Activated T-helper 1 cell treated with Interleukin-2 at 50 U/mL for 16 hours (primary cell): Measurements from ENCODE around the gene DNAJC27.
"Not testable (repeated sequence)": the region's sequence is repeated elsewhere in the genome, so short reads cannot be mapped to it uniquely, and the experiment has no call there.

Experiments used
- DNase-seq: peaks from one replicate; pipeline ENCODE4 v3.0.0-alpha.2; 2020; ENCODE audit warnings: low read depth

The DNAJC27 gene

DNA sequence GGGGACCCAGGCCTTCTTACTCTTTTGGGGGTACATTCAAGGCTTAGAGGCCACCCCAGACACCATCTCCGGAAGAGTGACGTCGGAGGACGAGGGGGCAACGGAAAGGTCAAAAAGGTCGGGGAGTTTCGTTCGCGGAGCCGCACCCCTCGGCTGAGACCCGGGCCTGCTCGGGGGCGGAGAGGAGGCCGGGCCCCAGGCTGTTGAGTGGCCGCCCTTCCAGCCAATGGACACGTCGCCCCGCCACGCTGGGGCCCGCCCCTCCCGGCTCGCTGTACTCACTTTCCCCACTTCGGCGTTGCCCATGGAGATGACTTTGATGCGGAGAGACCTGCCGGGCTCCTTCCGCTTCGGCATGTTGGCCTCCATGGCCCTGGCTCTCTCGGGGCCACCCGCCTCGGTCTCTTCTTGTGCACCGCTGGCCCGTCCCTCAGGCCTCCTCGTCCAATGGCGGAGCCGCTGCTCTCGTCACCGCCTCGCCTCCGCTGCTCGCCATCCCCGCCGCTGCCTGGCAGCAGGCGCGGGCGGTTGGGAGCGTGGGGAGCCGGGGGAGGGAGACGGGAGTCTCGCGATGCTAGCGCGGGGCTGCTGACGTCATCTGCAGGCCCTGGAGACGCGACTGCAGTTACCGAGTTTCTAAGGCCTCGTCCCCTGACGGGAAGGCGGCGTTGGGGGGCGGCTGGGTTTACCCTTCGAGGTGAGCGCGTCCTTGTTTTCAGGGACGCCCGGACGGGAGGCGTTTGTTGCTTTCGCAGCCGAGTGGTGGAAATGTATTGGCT, at the start of gene DNAJC27:
Gene DNAJC27 (minus strand): TSS at position 420 of the 779 bp plus-strand sequence. CDS start 51 bp downstream, at position 369.
- DNase-seq: peak; percentile 95

GRCh38 chr2:25018681-25019080, 46.9 kb upstream of the DNAJC27 start:
- no peak for DNase-seq

DNA sequence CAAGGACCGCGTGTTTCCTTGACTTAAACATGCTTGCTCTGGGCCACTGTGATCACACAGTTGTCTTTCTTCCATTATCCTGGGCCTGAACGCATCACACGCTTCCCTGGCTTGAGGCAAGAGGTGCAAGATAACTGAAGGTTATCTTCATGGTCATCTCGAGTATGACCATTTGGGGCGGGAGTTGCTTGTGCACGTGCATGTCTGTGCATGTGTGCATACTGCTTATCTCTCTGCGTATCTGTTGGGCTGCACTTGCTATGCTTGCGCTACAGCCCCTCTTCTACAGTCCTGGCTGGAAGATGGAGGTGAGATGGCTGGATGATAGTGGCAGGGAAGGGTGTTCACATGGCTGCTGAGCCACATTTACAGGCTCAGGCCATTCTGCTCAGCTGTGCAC, 42.9 kb upstream of the DNAJC27 start:
- DNase-seq: no peak

DNA sequence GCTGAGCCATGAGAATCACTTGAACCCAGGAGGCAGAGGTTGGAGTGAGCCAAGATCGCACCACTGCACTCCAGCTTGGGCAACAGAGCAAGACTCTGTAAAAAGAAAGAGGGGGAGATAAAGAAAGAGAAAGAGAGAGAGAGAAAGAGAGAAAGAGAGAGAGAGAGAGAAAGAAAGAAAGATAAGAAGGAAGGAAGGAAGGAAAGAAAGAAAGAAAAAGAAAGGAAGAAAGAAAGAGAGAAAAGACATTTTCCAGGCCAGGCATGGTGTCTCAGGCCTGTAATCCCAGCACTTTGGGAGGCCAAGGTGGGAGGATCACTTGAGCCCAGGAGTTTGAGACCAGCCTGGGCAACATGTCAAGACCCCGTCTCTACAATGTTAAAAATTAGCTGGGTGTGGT, 39.6 kb upstream of the DNAJC27 start:
- not testable (repeated sequence) for DNase-seq

GRCh38 chr2:25009954-25010353, 38.2 kb upstream of the DNAJC27 start:
- no peak for DNase-seq

GRCh38 chr2:25002066-25002465, 30.3 kb upstream of the DNAJC27 start:
- no peak for DNase-seq

DNA sequence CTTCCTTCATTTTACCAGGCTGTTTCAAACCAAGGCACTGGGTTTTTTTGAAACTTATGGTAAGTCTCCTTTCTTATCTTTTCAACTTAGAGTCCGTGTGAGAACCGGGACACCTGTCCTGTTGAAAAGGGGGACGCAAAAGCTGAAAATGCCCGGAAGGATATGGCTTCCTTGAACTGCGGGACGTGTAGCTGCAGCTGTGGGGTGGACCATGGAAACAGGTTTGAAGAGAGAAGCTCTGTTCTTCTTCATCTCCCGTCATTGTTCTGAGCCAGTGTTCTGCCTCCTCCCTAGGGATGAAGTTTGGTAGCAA, 29.5 kb upstream of the DNAJC27 start:
- DNase-seq: no peak

- no peak for DNase-seq
Measured at GRCh38 chr2:25000503-25001324, 29.0 kb upstream of the DNAJC27 start.

GRCh38 chr2:25000036-25000435, 28.3 kb upstream of the DNAJC27 start:
- DNase-seq: no peak

DNA sequence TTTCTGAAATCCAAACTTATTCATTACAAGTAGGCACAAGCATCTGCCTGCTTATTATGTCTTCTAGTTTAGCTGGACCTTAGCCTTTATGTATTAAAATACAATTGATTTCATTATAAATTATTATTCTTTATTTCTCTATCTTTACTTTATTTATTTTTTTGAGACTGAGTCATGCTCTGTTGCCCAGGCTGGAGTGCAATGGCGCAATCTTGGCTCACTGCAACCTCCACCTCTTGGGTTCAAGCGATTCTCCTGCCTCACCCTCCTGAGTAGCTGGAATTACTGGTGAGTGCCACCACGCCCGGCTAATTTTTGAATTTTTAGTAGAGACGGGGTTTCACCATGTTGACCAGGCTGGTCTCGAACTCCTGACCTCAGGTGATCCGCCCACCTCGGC, 27.3 kb upstream of the DNAJC27 start:
- DNase-seq: not testable (repeated sequence)

DNA sequence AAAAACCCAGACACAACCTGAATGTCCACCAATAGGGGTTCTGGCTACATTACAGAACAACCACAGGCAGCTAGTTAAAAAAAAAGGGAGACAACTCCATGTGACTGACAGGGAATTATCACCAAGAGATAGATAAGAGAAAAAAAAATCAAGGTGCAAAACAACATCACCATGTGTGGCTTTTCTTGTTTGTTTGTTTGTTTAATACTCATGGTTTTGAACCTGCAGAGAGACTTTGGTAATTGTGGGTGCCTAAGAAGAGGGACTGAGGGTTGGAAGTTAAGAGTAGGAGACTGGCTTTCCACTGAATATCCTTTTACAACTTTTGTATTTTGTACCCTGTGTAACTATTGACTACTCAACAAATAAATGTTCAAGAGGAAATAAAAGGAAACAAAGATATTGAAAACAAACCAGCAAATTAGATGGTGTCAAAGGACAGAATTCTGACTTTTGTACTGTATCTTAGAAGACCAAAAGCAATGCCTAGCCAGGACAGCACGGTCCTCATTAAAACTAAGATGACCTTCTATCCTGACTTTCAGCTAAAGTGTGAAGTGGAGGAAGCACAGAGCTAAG, 22.5 kb upstream of the DNAJC27 start:
- no peak for DNase-seq

DNA sequence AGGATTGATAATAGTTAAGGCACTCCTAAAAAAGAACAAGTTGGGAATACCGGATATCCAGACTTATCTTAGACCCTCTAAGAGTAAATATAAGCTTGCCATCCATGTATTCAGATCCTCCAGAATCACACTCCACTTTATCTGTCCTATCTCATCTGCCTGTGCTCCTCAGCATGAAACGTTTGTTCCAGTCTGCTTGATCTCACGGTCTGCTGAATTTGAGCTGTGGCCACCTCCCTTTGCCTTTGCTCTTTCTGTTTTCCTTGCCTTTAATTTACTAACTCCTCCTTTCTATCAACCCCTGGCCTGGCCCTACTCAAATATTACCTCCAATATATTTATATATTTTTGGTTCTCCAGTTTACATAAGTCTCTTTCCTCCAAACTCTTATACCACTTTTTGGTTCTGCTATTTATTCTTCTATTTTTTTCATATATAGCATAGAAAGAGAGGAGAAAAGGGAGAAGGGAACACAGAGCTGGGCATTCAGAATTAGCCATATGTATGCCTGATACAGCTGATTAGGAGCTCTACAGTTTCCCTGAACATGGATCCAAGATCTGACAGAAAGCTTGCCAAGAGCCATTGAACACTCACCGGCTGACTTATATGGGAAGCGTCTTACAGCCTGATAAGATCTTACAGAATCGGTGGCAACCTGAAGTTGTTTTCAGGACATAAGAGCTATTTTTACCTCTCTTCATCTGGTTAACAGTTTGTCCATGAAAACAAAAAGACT, 21.8 kb upstream of the DNAJC27 start:
- no peak for DNase-seq

DNA sequence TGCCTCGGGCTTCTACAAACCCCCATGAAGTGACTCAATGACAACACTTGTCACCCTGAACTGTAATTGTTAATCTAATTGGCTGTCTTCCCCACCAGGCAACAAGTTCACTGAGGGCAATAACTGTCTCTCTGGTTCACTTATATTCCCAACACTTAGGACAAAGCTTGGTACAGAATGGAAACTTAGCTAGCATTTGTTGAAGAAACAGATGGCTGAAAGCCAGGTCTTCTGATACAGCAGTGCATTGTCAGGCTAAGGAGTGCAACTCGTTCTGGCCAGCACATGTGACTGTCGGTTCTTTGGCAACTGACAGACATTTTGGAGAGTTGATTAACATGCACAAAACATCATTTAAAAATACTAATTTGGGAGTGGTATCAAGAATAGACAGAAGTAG, 14.6 kb upstream of the DNAJC27 start:
- DNase-seq: no peak

DNA sequence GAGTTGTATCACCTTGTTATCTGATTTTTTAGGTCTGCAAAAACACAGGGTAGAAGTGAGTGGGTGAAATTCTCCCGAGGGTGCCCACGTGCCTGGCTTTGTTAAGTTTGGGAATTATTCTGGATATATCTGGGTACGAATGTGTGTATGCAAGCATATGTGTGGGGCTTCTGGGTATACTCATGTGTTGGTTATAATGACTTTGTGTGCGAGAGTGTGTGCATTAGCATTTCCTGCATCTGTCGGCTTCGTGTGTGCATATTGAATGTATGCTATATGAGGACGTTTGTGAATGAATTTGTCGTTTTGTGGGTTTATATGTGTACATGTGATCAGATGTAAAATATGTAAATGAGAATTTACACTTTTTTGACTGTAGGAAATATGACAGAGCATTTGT, 13.8 kb upstream of the DNAJC27 start:
- no peak for DNase-seq

- no peak for DNase-seq
Measured at GRCh38 chr2:24984912-24985311, 13.2 kb upstream of the DNAJC27 start.

DNA sequence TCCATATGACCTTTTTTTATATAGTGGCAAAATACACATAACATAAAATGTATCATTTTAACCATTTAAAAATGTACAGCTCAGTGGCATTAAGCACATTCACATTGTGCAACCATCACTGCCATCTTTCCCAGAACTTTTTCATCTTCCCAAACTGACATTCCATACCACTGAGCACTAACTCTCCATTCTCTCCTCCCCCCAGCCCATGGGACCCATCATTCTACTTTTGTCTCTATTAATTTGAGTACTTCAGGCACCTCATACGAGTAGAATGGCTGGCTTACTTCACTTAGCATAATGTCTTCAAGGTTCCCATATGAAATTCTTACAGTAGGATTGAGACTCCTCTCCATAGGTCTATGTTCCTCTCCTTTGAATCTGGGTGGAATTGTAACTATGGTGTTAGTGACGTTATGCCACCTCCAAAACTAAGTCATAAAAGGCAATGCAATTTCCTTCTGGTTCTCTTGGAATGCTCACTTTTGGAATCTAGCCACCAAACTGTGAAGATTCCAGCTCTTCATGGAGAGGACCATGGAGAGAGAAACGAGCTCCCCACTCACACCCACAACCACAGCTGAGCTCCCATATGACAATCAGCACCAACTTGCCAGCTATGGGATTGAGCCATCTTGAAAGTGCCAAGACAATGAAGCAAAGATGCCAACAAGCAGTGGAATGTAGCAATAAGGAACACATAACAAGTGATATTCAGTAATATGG, 9.8 kb upstream of the DNAJC27 start:
- no peak for DNase-seq

GRCh38 chr2:24978661-24979060, 6.9 kb upstream of the DNAJC27 start:
- DNase-seq: no peak

DNA sequence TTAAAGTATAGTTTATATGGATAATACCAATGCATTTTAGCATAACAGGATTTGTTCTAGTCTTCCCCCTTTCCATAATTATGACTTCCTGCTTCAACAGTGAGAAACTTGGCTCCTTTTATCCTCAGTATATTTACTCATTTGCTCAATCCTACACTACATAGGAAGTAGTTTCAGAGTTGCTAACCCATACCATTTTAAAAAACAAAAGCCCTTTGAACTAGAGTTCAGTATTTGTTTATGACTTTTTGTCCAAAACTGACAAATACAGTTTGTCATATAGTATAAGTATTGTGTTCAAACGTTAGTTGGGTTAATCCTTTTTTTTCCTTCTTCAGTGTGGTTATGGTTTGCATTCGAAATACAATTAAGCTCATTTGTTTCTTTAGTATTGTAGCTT, 5.9 kb upstream of the DNAJC27 start:
- no peak for DNase-seq

DNA sequence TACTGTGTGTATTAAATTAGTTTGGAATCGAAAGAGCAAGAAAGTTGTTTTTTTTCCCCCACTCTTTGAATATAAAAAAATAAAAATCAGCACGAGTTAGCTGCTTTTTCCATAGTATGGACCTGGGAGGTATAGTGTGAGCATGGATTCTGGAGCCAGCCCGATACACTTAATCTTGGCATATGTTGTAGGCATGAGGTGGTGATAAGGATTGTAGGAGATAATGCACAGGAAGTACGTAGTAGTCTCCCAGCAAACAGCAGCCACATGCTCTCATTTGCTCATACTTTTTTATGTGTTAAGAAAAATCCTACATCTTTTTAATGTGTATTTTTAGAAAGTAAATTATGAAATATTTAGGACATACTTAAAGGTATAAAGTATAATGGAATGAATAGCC, 2.1 kb upstream of the DNAJC27 start:
- DNase-seq: no peak

- no peak for DNase-seq
Measured at GRCh38 chr2:24972315-24972961, 683 bp upstream of the DNAJC27 start.

DNA sequence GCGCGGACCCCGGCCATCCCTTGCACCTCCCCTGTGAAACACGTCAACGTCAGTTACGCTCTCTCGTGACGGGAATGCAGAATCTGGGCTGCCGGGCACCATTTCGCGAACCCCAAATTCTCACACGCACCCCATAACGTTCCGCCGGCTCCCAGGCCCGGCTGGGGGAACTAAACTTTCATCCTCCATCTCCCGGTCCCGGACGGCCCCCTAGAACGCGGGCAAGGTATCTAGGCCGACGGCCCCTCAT, 544 bp downstream of the DNAJC27 start:
- no peak for DNase-seq
